CD4-positive, alpha-beta T cell treated with Interleukin-17A for 4 hours (primary cell): ENCODE data around the gene TFCP2.
"Not testable (repeated sequence)": the region's sequence is repeated elsewhere in the genome, so short reads cannot be mapped to it uniquely, and the experiment has no call there.

Source experiments
- DNase-seq: peaks from one replicate; pipeline ENCODE4 v3.0.0-alpha.2; 2020; ENCODE audit warnings: mixed read lengths

TFCP2 gene

GRCh38 chr12:51172515-51173431, at the start of gene TFCP2:
TSS of gene TFCP2 (minus strand) at chr12:51173135. CDS start at chr12:51172422, 713 bp downstream.
- DNase-seq: peak; percentile 94

- no peak for DNase-seq
Measured at GRCh38 chr12:51222461-51222860, 49.5 kb upstream of the TFCP2 start.

GRCh38 chr12:51219857-51220256, 46.9 kb upstream of the TFCP2 start:
- not testable (repeated sequence) for DNase-seq

- no peak for DNase-seq
Measured at GRCh38 chr12:51219322-51219721, 46.4 kb upstream of the TFCP2 start.

GRCh38 chr12:51218607-51219161, 45.7 kb upstream of the TFCP2 start:
- DNase-seq: no peak

GRCh38 chr12:51217968-51218606, 45.2 kb upstream of the TFCP2 start, which contains the start of gene POU6F1:
TSS of gene POU6F1 (minus strand) at chr12:51218062. CDS start at chr12:51206836, 11,226 bp downstream.
- peak; percentile 76 for DNase-seq

GRCh38 chr12:51217133-51217967, 44.4 kb upstream of the TFCP2 start:
- peak; percentile 80 for DNase-seq

- DNase-seq: peak; percentile 21
Measured at GRCh38 chr12:51216642-51217041, 43.7 kb upstream of the TFCP2 start.

- no peak for DNase-seq
Measured at GRCh38 chr12:51214895-51215294, 42.0 kb upstream of the TFCP2 start.

GRCh38 chr12:51210690-51211395, 37.9 kb upstream of the TFCP2 start:
- no peak for DNase-seq

GRCh38 chr12:51209259-51209658, 36.3 kb upstream of the TFCP2 start:
- no peak for DNase-seq

- no peak for DNase-seq
Measured at GRCh38 chr12:51208016-51208660, 35.2 kb upstream of the TFCP2 start.

GRCh38 chr12:51205350-51205749, 32.4 kb upstream of the TFCP2 start:
- DNase-seq: no peak

GRCh38 chr12:51202718-51203117, 29.8 kb upstream of the TFCP2 start:
- peak; percentile 48 for DNase-seq

GRCh38 chr12:51200806-51201205, 27.9 kb upstream of the TFCP2 start:
- DNase-seq: no peak

- DNase-seq: no peak
Measured at GRCh38 chr12:51200156-51200555, 27.2 kb upstream of the TFCP2 start.

- DNase-seq: no peak
Measured at GRCh38 chr12:51199366-51199945, 26.5 kb upstream of the TFCP2 start.

GRCh38 chr12:51198568-51199365, 25.8 kb upstream of the TFCP2 start:
- DNase-seq: no peak

- no peak for DNase-seq
Measured at GRCh38 chr12:51197736-51198567, 25.0 kb upstream of the TFCP2 start.
